MM.1S (cell line): ENCODE measurements around the gene IFI30.

Source experiments
- EZH2 ChIP-seq: fragments of 300-600 bp; sonication (generic); optimal IDR thresholded peaks from 2 replicates; pipeline ENCODE3; 2017; ENCODE audit warnings: low read depth, mild to moderate bottlenecking, antibody characterized with exemption, low read length, mixed read lengths
- EZH2phosphoT487 ChIP-seq: fragments of 300-600 bp; sonication (generic); IDR thresholded peaks from 2 replicates; pipeline ENCODE4 v1.6.1; 2018; ENCODE audit warnings: antibody characterized with exemption, low read length
- TF ChIP-seq, protein P1 (sequence below): fragments of 300-600 bp; sonication (generic); IDR thresholded peaks from 2 replicates; pipeline ENCODE4 v1.5.1; 2016; ENCODE audit warnings: antibody characterized with exemption, low read length, mixed read lengths

GRCh38 chr19:18160493-18160970 lies 13.1 kb upstream of the IFI30 start:
- TF ChIP-seq, protein P1, sequence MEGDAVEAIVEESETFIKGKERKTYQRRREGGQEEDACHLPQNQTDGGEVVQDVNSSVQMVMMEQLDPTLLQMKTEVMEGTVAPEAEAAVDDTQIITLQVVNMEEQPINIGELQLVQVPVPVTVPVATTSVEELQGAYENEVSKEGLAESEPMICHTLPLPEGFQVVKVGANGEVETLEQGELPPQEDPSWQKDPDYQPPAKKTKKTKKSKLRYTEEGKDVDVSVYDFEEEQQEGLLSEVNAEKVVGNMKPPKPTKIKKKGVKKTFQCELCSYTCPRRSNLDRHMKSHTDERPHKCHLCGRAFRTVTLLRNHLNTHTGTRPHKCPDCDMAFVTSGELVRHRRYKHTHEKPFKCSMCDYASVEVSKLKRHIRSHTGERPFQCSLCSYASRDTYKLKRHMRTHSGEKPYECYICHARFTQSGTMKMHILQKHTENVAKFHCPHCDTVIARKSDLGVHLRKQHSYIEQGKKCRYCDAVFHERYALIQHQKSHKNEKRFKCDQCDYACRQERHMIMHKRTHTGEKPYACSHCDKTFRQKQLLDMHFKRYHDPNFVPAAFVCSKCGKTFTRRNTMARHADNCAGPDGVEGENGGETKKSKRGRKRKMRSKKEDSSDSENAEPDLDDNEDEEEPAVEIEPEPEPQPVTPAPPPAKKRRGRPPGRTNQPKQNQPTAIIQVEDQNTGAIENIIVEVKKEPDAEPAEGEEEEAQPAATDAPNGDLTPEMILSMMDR: no peak
- TF ChIP-seq EZH2phosphoT487 (no peak), EZH2 (no peak)
